Stimulated activated CD8-positive, alpha-beta memory T cell treated with anti-CD3 and anti-CD28 coated beads, Interleukin-4, amount 100 ng/mL, for 24 hours (primary cell): ENCODE measurements around the gene BTBD17.

ENCODE experiments used
- DNase-seq: peaks from one replicate; pipeline ENCODE4 v3.0.0-alpha.2; 2020; ENCODE audit warnings: low read depth

Gene BTBD17

GRCh38 chr17:74358697-74359096 is 3.0 kb downstream of the BTBD17 start:
- DNase-seq: no peak

DNA sequence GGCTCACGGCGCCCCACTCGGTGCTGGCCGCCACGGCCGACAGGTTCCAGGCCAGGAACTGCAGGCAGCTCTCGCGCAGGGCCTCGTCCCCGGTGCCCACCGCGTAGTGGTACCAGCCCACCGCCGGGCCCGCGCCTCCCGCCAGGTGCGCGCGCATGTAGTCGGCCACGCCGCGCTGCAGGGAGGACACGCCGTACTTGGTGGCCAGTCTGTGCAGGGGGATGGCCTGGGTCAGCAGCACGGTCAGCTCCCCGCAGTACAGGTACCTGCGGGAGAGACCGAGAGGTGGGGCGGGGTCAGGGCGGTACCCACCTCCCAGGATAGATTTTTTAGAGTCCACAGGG is 4.2 kb downstream of the BTBD17 start:
- no peak for DNase-seq

- no peak for DNase-seq
These were observed 4.8 kb downstream of the BTBD17 start for GRCh38 chr17:74356646-74357465.

DNA sequence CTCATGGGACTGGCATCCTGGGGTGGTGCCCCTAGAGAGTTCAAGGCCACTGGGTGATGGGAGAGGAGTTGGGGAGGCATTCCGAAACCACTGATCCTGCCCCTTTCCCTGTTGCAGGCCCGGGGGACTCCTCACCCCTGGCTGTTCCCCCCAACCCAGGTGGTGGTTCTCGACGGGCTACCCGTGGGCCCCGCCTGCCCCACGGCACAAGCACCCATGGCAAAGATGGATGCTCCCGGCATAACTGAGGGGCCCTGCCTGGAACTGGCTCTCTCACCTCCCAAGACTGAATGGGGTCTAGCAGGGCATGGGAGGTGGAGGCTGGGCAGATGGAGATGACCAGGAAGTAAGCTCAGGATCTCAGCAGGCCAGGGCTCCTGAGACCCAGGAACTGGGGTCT is 6.6 kb downstream of the BTBD17 start:
- no peak for DNase-seq

GRCh38 chr17:74354561-74354960 is 7.1 kb downstream of the BTBD17 start:
- no peak for DNase-seq

DNA sequence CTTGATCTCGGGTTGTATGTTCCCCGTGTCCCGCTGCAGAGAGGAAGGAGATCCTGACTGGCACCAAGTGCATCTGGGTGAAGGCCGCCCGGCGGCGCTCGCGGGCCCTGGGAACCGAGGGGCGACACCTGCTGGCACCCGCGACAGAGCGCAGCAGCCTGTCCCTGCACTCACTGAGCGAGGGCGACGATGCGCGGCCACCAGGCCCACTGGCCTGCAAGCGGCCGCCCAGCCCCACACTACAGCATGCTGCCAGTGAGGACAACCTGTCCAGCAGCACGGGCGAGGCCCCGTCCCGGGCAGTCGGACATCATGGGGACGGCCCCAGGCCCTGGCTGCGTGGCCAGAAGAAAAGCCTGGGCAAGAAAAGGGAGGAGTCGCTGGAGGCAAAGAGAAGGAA is 7.5 kb downstream of the BTBD17 start:
- peak; percentile 37 for DNase-seq

GRCh38 chr17:74353446-74354060 is 8.1 kb downstream of the BTBD17 start:
- DNase-seq: no peak

- DNase-seq: no peak
These were observed 10.0 kb downstream of the BTBD17 start for GRCh38 chr17:74351552-74352210.

DNA sequence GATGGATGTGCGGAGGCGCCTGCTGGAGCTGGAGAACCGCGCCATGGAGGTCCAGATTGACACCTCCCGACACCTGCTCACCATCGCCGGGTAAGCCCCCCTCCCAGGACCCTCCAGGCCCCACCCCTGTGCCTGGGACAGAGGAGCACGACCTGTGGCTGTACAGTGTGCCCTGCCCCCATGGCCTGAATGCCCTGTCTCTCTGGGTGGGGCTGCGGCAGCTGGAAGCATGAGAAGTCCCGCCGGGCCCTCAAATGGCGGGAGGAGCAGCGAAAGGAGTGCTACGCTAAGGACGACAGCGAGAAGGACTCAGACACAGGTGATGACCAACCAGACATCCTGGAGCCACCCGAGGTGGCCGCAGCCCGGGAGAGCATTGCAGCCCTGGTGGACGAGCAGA is 11.2 kb downstream of the BTBD17 start:
- DNase-seq: no peak

DNA sequence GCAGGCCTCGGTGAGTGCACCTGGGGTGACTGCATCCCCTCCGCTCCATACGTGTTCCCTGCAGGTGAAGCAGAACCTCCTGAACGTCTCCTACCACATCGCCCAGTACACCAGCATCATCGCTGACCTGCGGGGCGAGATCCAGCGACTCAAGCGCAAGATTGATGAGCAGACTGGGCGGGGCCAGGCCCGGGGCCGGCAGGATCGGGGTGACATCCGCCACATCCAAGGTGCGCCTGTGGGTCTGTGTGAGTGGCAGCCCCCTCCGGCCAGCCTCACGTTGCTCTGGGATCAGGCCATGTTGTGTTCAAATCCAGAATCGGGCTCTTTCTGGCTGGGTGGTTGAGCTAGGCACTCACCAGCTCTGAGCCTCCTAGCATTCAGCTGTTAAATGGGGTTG is 12.5 kb downstream of the BTBD17 start:
- DNase-seq: no peak

DNA sequence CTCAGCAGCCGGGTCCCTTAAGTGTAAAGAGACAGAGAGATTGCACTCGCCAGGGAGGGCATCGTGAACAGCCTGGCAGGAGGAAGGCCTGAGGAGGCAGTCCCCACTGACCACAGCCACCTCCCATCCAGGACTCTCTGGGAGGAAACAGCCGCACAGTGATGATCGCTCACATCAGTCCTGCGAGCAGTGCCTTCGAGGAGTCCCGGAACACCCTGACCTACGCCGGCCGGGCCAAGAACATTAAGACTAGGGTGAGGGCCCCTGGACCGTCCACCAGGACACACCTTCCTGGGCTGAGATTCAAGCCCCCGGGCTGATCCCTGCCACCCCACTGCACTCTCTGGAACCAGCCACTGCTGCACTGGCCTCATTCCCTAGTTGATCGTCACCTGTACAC is 14.0 kb downstream of the BTBD17 start:
- no peak for DNase-seq

DNA sequence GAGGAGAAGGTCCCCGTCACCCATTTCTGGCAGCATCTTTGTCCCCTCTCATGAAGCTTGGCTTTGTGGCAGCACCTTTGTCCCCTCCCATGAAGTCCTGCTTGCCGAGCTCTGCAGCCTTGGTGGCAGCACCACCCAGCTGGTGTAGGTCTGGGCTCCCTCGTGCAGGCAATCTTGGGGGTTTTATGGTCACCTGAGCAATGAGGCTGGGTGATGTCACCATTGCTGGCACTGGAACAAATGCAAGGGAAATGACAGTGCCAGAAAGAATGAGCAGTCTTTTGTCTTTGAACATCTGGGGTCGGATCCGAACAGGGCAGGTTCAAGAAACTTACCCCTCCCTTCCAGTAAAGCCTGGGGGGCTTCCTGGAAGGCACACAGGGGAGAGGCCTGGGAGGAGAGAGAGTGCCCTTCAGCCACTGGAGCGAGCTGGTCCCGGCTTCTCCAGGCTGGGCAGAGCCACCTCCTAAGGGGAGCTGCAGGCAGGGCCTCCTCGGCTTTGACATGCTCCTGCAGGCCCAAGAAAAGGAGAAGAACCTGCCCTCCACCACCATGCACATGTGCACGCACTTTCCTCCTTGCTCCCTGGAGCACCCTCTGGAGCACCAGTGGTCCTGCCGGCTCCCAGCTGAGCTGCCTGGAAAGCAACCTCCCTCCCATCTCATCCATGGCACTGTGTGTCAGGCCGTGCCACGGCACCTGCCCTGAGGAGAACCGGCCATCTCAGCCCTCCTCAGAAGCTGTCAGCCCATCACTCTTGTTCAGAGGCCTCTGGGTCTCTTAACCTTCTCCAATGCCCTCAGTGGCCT is 16.0 kb downstream of the BTBD17 start:
- no peak for DNase-seq

DNA sequence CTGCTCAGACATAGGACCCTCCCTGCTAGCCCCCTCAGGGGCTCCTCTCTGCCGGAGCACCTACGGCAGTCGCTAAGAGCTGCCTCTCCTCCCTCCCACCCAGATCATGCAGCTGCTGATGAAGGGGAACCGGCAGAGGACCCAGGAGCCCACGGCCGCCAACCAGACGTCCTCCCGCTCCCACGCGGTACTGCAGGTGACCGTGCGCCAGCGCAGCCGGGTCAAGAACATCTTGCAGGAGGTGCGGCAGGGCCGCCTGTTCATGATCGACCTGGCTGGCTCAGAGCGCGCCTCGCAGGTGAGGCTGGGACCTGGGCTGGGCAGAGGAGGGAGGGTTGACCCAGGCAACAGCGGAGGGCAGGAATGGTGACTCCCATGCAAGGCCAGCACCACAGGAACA is 17.0 kb downstream of the BTBD17 start:
- DNase-seq: no peak

GRCh38 chr17:74343526-74344284 is 18.0 kb downstream of the BTBD17 start:
- no peak for DNase-seq

DNA sequence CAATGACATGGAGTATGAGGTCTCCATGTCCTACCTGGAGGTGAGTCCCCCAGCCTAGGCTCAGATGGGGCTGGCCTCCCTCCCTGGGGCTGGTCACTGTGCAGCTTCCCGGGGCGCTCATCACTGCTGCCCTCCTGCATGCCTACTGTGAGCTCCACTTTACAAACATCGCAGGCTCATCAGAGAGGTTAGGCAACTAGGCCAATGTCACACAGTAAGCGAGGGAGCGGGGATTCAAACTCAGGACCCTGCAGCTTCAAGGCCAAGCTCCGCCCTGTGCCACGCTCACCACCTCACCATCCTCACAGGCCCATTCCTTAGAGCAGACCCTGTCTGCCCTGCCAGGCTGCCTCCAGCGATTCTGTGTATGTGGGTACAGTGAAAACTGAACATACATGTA is 18.5 kb downstream of the BTBD17 start:
- DNase-seq: no peak

DNA sequence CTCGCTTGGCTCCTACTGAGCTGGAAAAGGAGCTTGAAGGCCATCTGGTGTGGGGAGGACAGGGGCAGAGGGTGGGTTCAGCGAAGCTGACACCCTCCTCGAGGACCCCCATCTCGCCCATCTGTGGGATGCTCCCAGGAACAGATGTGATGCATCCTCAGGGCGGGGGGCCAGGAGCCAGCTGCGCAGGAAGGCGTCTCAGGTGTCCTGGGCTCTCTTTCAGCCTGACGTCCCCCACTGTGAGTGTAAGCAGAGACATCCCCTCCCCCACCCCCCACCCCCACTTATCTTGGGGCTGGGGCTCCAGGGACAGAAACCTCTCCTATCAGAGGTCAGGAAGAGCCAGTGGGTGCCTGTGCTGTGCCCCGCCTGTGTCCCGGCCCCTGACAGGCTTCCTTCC is 19.4 kb downstream of the BTBD17 start:
- DNase-seq: no peak

DNA sequence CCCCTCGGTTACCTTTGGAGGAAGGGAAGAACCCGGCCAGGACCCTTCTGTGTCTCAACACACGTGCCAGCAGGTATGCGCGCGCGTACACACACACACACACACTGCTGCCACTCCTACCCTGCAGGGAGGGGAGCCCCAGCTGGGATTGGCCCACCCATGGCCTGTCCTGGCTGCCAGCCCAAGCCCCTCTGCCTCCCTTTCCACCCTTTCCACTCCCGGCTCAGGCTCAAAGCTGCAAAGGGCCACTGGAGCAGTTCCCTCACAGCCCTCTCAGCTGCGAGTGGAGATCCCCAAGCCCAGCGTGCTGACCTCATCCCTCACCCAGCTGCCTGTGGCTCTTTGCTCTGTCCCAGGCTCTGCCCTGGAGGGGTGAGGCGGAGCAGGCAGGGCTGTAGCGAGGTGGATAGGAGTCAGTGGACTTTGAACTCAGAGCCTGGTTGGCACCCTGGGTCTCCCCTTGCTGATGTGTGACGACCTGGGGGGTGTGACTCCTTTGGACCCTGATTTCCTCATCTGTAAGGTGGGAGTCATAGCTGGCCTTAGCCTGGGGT is 21.1 kb downstream of the BTBD17 start:
- no peak for DNase-seq

DNA sequence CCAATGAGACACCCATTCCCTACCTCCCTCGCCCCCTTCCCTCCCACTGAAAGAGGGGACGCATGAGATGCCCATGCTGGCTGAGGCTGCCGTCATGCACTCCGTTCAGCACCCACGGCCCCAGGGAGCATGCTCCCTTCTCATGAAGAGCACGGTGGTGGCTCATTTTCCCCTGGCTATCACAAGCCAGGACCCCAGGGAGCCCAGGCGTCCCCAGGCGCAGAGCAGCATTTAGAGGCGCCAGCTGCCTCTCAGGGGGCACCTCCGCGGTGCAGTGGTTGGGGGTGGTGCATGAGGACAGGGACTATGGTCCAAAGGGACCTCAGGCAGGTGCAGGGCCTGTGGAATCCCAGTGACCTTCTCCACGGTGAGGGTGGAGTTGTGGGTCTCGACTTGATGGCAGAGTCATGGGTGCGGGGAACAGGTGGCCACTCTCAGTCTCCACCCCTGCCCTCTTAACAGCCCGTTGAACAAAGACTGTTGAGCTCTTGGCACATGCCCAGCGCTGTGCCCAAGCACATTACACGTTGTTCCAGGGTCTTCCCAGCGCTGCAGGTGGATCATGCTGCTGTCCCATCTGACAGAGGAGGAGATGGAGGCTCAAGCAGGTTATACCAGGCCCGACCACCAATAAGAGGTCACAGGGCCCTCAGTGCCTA is 22.0 kb downstream of the BTBD17 start:
- DNase-seq: no peak

DNA sequence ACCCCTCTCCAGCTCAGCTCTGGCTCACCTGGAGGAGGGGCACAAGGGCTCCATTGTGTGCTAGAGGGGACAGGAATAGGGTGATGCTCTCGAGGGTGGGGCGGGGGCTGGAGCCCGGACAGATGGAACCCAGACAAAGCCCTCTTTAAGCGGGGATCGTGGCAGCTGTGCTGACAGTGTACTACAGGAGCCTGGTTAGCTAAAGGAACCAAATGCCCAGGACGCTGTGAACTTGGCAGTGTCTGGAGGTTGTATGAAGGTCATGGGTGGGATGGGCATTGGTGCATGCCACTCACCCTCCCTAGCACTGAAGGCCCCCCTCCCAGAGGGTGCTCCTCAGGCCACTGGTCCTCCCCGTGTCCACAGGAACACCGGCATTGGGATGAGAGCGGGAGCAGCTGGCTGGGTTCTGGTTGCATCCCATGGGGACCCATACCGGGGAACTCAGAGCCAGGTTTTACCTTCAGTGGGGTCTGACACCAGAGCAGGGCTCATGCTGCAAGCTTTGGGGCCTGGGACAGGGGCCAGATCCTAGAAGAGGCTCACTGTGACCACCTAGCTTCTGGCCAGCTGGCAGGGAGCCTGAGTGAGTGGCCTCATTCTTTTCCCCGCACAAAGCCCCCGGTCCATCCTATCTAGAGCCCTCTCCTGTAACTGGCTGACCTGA is 23.7 kb downstream of the BTBD17 start:
- DNase-seq: no peak

- DNase-seq: no peak
These were observed 25.4 kb downstream of the BTBD17 start for GRCh38 chr17:74336307-74336706.
